AG09309 (cell line): ENCODE measurements around the gene GOLGA8A.

Experiments used
- DNase-seq: peaks from one replicate; pipeline ENCODE4 v3.0.0-alpha.2; 2010; ENCODE audit warnings: low read depth
- H3K4me3 ChIP-seq: 2 replicates; pipeline ENCODE4 v1.5.1; 2011; ENCODE audit warnings: mild to moderate bottlenecking, low read depth, low read length, moderate library complexity; ENCODE audit not compliant: control insufficient read depth
- TF ChIP-seq, protein P1 (sequence below): IDR thresholded peaks from 2 replicates; pipeline ENCODE4 v1.5.1; 2011; ENCODE audit warnings: mild to moderate bottlenecking, low read depth, low read length, inconsistent platforms; ENCODE audit not compliant: insufficient read depth, control insufficient read depth; ENCODE audit errors: missing control alignments

Gene GOLGA8A

DNA sequence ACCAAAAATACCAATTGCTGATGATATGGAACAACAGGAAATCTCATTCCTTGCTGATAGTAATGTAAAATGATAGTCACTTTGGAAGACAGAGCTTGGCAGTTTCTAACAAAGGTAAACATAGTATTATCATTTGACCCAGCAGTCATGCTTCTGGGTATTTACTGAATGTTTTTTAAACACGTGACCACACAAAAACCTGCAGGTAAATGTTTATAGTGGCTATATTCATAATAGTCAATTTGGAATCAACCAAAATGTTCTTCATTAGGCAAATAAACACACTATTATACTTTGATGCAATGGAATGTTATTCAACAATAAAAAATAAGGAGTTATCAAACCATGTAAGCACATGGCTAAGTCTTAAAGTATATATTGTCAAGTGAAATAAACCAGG, 24.1 kb upstream of the GOLGA8A start:
- no peak for DNase-seq
- TF ChIP-seq, protein P1, sequence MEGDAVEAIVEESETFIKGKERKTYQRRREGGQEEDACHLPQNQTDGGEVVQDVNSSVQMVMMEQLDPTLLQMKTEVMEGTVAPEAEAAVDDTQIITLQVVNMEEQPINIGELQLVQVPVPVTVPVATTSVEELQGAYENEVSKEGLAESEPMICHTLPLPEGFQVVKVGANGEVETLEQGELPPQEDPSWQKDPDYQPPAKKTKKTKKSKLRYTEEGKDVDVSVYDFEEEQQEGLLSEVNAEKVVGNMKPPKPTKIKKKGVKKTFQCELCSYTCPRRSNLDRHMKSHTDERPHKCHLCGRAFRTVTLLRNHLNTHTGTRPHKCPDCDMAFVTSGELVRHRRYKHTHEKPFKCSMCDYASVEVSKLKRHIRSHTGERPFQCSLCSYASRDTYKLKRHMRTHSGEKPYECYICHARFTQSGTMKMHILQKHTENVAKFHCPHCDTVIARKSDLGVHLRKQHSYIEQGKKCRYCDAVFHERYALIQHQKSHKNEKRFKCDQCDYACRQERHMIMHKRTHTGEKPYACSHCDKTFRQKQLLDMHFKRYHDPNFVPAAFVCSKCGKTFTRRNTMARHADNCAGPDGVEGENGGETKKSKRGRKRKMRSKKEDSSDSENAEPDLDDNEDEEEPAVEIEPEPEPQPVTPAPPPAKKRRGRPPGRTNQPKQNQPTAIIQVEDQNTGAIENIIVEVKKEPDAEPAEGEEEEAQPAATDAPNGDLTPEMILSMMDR: no peak
- no peak overlapping the region for H3K4me3 ChIP-seq

DNA sequence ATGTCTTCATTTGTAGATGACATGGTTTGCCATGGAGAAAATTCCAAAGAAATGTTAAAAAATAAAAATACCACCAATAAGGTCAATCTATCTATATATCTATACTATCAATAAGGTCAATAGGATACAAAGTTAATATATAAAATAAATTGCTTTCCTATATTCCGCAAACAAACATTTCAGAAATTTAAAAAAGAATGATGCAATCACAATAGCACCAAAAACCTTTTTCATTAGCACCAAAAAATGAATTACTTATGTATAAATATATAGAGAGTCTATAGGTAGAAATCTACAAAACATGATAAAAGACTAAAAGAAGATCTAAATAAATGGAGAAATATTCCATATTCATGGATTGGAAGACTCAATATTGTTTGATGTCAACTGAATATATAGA, 22.8 kb upstream of the GOLGA8A start:
- TF ChIP-seq, protein P1: no peak
- no peak for DNase-seq
- H3K4me3 ChIP-seq: no peak overlapping the region

GRCh38 chr15:34456658-34457057, 19.1 kb upstream of the GOLGA8A start:
- H3K4me3 ChIP-seq: no peak overlapping the region
- DNase-seq: no peak
- TF ChIP-seq, protein P1: no peak

DNA sequence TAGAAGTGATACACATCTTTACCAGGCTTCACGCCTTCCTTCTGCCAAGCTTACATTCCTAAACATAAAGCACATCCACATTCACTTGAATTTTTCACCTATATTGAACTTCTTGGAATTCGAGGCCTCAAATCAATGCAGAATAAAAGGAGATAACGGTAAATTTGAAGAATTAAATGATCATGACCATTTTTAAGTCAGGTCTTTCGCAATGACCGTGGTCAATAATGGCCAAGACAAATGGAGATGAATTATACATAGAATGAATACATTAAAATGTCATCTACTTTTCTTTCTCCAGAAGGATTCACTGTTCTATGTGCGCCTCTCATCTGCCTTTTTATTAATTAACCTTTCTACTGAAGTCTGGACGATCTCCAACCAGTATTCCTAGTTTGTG, 5.3 kb upstream of the GOLGA8A start:
- DNase-seq: no peak
- TF ChIP-seq, protein P1: no peak
- no peak overlapping the region for H3K4me3 ChIP-seq

DNA sequence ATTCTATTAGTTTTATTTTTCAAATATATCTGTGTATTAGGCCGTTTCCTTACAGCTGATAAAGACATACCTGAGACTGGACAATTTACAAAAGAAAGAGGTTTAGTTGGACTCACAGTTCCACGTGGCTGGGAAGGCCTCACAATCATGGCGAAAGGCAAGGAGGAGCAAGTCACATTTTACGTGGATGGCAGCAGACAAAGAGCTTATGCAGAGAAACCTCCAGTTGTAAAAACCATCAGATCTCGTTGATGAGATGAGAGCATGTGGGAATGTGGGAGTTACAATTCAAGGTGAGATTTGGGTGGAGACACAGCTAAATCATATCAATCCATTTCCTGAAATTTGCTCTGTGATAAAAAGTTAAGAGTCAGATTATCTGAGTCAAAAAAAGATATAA, 2.3 kb upstream of the GOLGA8A start:
- no peak overlapping the region for H3K4me3 ChIP-seq
- TF ChIP-seq, protein P1: no peak
- DNase-seq: no peak

DNA sequence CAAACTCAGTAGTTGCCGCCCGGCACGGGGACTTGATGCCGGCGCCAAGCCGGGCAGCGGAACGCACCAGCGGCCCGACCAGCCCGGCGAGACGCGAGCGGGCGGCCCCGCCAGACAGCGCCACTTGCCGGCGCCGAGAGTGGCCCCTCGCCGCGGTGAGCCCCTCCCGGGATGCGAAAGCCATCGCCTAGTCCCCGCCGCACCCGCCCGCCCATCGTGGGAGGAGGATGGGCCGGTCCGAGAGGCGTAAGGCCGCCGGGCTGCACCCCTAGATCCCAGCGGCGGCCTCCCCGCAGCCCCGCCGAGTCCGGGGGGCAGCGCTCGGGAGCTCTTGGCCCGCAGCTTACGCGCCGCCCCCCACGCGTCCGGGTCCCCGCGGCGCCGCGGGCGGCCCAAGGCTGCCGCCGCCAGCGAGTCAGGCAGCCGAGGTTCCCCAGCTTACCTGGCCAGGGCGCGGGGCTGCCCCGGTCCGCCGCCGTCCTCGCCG, 609 bp downstream of the GOLGA8A start:
- H3K4me3 ChIP-seq: peak overlapping the region; percentile 54
- no peak for DNase-seq
- TF ChIP-seq, protein P1: no peak
